ENCODE data around the gene ZBTB46.
"Not testable (repeated sequence)": the region's sequence is repeated elsewhere in the genome, so short reads cannot be mapped to it uniquely, and the experiment has no call there.

ZBTB46 gene

GRCh38 chr20:63783970-63784369 is 47.1 kb downstream of the ZBTB46 start:
- DNase-seq: no peak

GRCh38 chr20:63782521-63782971 is 48.5 kb downstream of the ZBTB46 start:
- DNase-seq: no peak

GRCh38 chr20:63782051-63782471 is 49.0 kb downstream of the ZBTB46 start:
- DNase-seq: no peak

GRCh38 chr20:63781181-63781580 is 49.9 kb downstream of the ZBTB46 start:
- no peak for DNase-seq

GRCh38 chr20:63778857-63779256 is 52.2 kb downstream of the ZBTB46 start:
- DNase-seq: no peak

- no peak for DNase-seq
Measured at GRCh38 chr20:63778034-63778752, 52.9 kb downstream of the ZBTB46 start.

- DNase-seq: no peak
Measured at GRCh38 chr20:63777614-63778013, 53.5 kb downstream of the ZBTB46 start.

- DNase-seq: not testable (repeated sequence)
Measured at GRCh38 chr20:63776875-63777274, 54.2 kb downstream of the ZBTB46 start.

- peak; percentile 50 for DNase-seq
Measured at GRCh38 chr20:63775096-63775978, 55.7 kb downstream of the ZBTB46 start.

GRCh38 chr20:63774306-63774705 is 56.8 kb downstream of the ZBTB46 start:
- no peak for DNase-seq

GRCh38 chr20:63773571-63774241 is 57.4 kb downstream of the ZBTB46 start:
- no peak for DNase-seq

GRCh38 chr20:63772781-63773518 is 58.1 kb downstream of the ZBTB46 start:
- no peak for DNase-seq

GRCh38 chr20:63771046-63771707 is 59.9 kb downstream of the ZBTB46 start:
- DNase-seq: no peak

- no peak for DNase-seq
Measured at GRCh38 chr20:63769891-63770474, 61.1 kb downstream of the ZBTB46 start.

GRCh38 chr20:63768591-63769515 is 62.2 kb downstream of the ZBTB46 start:
- no peak for DNase-seq

- DNase-seq: no peak
Measured at GRCh38 chr20:63767886-63768285, 63.2 kb downstream of the ZBTB46 start.

- no peak for DNase-seq
Measured at GRCh38 chr20:63767456-63767855, 63.6 kb downstream of the ZBTB46 start.

- DNase-seq: no peak
Measured at GRCh38 chr20:63766695-63767426, 64.2 kb downstream of the ZBTB46 start.

- DNase-seq: no peak
Measured at GRCh38 chr20:63765902-63766301, 65.2 kb downstream of the ZBTB46 start.
